Tibial nerve (tissue), 4 donors: ENCODE data around the gene MTG2. TPM values are rescaled to one million over a fixed set of nuclear protein-coding genes. Genes with fewer than 3 reads are reported as not detected.

ENCODE experiments used
- DNase-seq, 2 donors: peaks; one replicate each; pipeline ENCODE4 v3.0.0-alpha.2; 2019; ENCODE audit warnings: low spot score in 2 of 2
- H3K27ac ChIP-seq, 4 donors: fragments of 200-600 bp; sonication (generic) in 3 of 4; one replicate each; pipeline ENCODE4 v1.5.1; 2017 to 2019; ENCODE audit warnings: mild to moderate bottlenecking in 1 of 4
- H3K27me3 ChIP-seq, 2 donors: fragments of 200-600 bp; sonication (generic) in 1 of 2; one replicate each; pipeline versions ENCODE4 v1.5.1 to v1.6.0; 2017 to 2019
- H3K36me3 ChIP-seq, 3 donors: fragments of 200-600 bp; sonication (generic); one replicate each; pipeline ENCODE4 v1.5.1; 2018 to 2019
- H3K4me1 ChIP-seq, 4 donors: fragments of 200-600 bp; sonication (generic) in 3 of 4; one replicate each; pipeline ENCODE4 v1.5.1; 2017 to 2019
- H3K4me3 ChIP-seq, 4 donors: fragments of 200-600 bp; sonication (generic) in 3 of 4; one replicate each; pipeline ENCODE4 v1.5.1; 2017 to 2019; ENCODE audit warnings: mild to moderate bottlenecking in 1 of 4, moderate library complexity in 1 of 4
- H3K9me3 ChIP-seq, 4 donors: fragments of 200-600 bp; sonication (generic) in 3 of 4; one replicate each; pipeline ENCODE4 v1.5.1; 2017 to 2019
- EP300 ChIP-seq, 2 donors: sonication (generic); formaldehyde crosslinking; IDR thresholded peaks; one replicate each; pipeline ENCODE4 v1.6.1; 2017; ENCODE audit warnings: antibody characterized with exemption in 2 of 2, mild to moderate bottlenecking in 1 of 2
- POLR2A ChIP-seq, 2 donors: fragments of 450-650 bp; IDR thresholded peaks; one replicate each; pipeline ENCODE4 v1.6.1; 2017; ENCODE audit warnings: antibody characterized with exemption in 2 of 2, mild to moderate bottlenecking in 2 of 2, moderate library complexity in 2 of 2
- WGBS, 2 donors: methylation state at CpG; one replicate each; pipeline ENCODE4 v1.1.5; 2018; 5-methylcytosine and 5-hydroxymethylcytosine counted together
- total RNA-seq, 4 donors: library from RNA; depleted of rRNA; stranded (reverse); fragments of >200 nt; gene quantifications; one replicate each; pipeline ENCODE4 v1.1.0, GENCODE V29; 2016
- TF ChIP-seq, protein P1 (sequence below), 5 experiments: fragments of 200-600 bp in 3 of 5; fragments of 450-650 bp in 2 of 5; sonication (generic) in 3 of 5; IDR thresholded peaks; one replicate each; pipeline ENCODE4 v1.5.1; 2016 to 2019; ENCODE audit warnings: antibody characterized with exemption in 5 of 5, mild to moderate bottlenecking in 3 of 5, moderate library complexity in 2 of 5

The MTG2 gene
- total RNA-seq, 4 donors from 2014 or later: 24.7 to 46.9 (median 41.6) TPM

DNA sequence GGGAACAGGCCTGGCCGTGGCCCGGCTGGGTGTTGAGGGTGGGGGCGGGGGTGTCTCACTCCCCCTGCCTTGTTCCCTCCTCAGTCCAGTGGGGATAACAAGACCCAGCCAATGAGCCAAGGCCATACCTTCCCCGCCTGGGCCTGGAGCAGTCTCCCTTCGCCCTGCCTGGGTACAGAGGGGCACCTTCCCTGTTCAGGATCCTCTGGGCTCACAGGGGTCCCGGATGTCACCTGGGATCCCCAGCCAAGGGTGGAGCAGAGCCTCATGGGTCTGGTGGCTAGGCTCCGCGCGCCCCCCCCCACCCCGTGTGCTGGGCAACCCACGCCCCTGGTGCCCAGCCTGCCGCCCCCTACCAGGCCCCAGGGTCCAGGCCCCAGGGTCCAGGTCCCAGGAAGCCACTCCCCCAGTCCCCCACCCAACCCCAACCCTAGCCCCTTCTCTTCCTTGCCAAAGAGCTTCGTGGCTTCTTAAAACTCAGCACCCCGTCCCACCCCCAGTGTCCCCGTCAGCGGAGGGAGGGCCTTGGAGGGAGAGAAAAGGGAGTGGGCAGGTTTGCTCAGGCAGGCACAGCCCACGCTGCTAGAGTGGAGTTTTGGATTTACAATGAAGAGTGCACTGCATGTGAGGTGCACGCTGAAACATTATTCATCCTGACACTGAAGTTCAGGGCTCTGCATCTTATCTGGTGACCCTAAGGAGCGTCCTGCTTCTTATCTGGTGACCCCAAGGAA is 25.4 kb downstream of the MTG2 start:
- Histone ChIP-seq H3K36me3 (peaks cover 0 to 23% (median 0%) of the 10 kb centered on the region in 3 donors), H3K9me3 (no peaks in the 10 kb centered on the region), H3K4me1 (peaks cover 0 to 7% (median 0%) of the 10 kb centered on the region in 4 donors), H3K27ac (no peak overlapping the region), H3K27me3 (peaks cover 0 to 32% of the 10 kb centered on the region in 2 donors), H3K4me3 (no peak overlapping the region)
- TF ChIP-seq EP300 (IDR thresholded peaks at IDR 0.05) (no peak), POLR2A (IDR thresholded peaks at IDR 0.05) (no peak)
- TF ChIP-seq, protein P1, sequence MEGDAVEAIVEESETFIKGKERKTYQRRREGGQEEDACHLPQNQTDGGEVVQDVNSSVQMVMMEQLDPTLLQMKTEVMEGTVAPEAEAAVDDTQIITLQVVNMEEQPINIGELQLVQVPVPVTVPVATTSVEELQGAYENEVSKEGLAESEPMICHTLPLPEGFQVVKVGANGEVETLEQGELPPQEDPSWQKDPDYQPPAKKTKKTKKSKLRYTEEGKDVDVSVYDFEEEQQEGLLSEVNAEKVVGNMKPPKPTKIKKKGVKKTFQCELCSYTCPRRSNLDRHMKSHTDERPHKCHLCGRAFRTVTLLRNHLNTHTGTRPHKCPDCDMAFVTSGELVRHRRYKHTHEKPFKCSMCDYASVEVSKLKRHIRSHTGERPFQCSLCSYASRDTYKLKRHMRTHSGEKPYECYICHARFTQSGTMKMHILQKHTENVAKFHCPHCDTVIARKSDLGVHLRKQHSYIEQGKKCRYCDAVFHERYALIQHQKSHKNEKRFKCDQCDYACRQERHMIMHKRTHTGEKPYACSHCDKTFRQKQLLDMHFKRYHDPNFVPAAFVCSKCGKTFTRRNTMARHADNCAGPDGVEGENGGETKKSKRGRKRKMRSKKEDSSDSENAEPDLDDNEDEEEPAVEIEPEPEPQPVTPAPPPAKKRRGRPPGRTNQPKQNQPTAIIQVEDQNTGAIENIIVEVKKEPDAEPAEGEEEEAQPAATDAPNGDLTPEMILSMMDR (IDR thresholded peaks at IDR 0.05): no peak
- DNase-seq: no peak
- WGBS, 2 donors: 60 to 73% methylated on average over 17 to 19 of the region's 19 CpGs

- WGBS, 2 donors: 39 to 48% methylated on average over 14 to 21 of the region's 27 CpGs
- DNase-seq: no peak
- Histone ChIP-seq H3K27me3 (peaks cover 0 to 37% of the 10 kb centered on the region in 2 donors), H3K27ac (no peak overlapping the region), H3K36me3 (peaks cover 0 to 15% (median 0%) of the 10 kb centered on the region in 3 donors), H3K9me3 (no peaks in the 10 kb centered on the region), H3K4me1 (peaks cover 0 to 7% (median 0%) of the 10 kb centered on the region in 4 donors), H3K4me3 (no peak overlapping the region)
- no peak for TF ChIP-seq POLR2A (IDR thresholded peaks at IDR 0.05)
- TF ChIP-seq, protein P1 (IDR thresholded peaks at IDR 0.05): no peak
- TF ChIP-seq EP300 (IDR thresholded peaks at IDR 0.05): no peak
Measured at GRCh38 chr20:62208795-62209755, 26.2 kb downstream of the MTG2 start.

- Histone ChIP-seq H3K4me1 (peaks cover 0 to 7% (median 0%) of the 10 kb centered on the region in 4 donors), H3K27ac (no peak overlapping the region), H3K36me3 (peaks cover 0 to 12% (median 0%) of the 10 kb centered on the region in 3 donors), H3K27me3 (peaks cover 0 to 46% of the 10 kb centered on the region in 2 donors), H3K9me3 (no peaks in the 10 kb centered on the region), H3K4me3 (no peak overlapping the region)
- 48 to 58% methylated on average over 17 of the region's 17 CpGs for WGBS, 2 donors
- no peak for DNase-seq
- TF ChIP-seq EP300 (IDR thresholded peaks at IDR 0.05) (no peak), POLR2A (IDR thresholded peaks at IDR 0.05) (no peak)
- TF ChIP-seq, protein P1 (IDR thresholded peaks at IDR 0.05): no peak
Measured at GRCh38 chr20:62209850-62210495, 27.1 kb downstream of the MTG2 start.

DNA sequence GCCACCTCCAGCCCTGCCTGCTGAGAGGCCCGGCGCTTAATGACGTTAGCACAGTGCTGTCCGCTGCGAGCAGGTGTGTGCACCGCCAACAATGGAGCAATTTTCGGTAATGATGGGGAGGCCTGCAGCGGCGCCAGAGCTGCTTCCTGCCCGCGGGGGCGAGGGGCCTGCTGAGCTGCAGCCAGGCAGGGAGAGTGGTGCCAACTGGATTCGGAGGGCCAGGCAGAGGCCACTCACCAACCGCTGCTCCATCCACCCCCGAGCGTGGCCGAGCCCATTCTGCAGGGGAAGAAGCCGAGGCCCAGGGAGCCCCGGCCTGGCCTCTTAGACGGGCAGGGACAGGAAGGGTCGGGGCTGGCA is 27.6 kb downstream of the MTG2 start:
- Histone ChIP-seq H3K36me3 (peaks cover 0 to 9% (median 0%) of the 10 kb centered on the region in 3 donors), H3K27me3 (peaks cover 0 to 51% of the 10 kb centered on the region in 2 donors), H3K4me1 (peaks cover 0 to 7% (median 0%) of the 10 kb centered on the region in 4 donors), H3K9me3 (no peaks in the 10 kb centered on the region), H3K4me3 (no peak overlapping the region), H3K27ac (no peak overlapping the region)
- TF ChIP-seq, protein P1 (IDR thresholded peaks at IDR 0.05): no peak
- TF ChIP-seq EP300 (IDR thresholded peaks at IDR 0.05) (no peak), POLR2A (IDR thresholded peaks at IDR 0.05) (no peak)
- DNase-seq: no peak
- WGBS, 2 donors: 46 to 56% methylated on average over 16 to 20 of the region's 21 CpGs
